Measurements from ENCODE around the gene TTLL11. TPM values are rescaled to one million over a fixed set of nuclear protein-coding genes. Genes with fewer than 3 reads are reported as not detected.

Gene TTLL11
- total RNA-seq, 6 donors from 2014 or later = 6.8 to 18.9 (median 12.9) TPM

DNA sequence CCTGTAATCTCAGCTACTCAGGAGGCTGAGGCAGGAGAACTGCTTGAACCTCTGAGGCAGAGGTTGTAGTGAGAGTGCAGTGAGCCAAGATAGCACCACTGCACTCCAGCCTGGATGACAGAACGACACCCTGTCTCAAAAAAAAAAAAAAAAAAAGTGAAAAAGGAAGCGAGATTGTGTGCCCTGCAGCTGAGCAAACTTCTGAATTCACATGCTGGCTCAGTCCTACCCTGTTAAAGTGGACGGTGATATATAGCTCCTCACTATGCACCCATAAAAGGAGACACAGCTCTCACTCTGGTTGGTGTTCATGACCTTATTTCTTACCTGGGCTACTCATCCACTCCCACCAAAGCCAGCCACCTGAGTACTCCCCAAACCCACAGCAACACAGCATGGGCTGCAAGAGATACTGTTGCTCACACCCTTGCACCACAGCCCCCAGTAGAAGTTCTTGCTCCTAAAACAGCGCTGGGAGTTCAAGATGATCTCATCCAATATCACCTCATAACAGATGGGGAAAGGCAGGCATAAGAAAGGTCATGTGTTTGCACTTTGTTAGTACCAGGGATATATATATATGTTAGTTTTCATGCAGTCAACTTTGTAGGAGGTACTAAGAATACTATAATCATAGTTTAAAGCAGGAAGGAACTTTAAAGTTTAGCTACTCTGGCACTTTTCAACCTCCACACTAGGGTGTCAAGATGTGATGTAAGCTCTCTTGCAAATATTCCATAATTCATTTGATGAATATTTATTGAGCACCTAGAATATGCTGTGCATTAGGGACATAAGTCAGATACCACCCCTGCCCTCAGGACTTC, 4.0 kb downstream of the TTLL11 start:
- no peak for ATAC-seq (ENCODE audit: low FRiP score in 2 of 2)
- Histone ChIP-seq H3K27ac (no peak overlapping the region), H3K9me3 (no peaks in the 10 kb centered on the region), H3K27me3 (no peaks in the 10 kb centered on the region), H3K4me1 (peaks cover 16 to 28% (median 22%) of the 10 kb centered on the region in 4 donors), H3K4me3 (no peak overlapping the region), H3K36me3 (no peaks in the 10 kb centered on the region)
- 78 to 87% methylated on average over 4 of the region's 4 CpGs for WGBS, 2 donors
- no peak for DNase-seq
- TF ChIP-seq POLR2A (IDR thresholded peaks at IDR 0.05) (no peak), CTCF (IDR thresholded peaks at IDR 0.05) (no peak), POLR2AphosphoS5 (IDR thresholded peaks at IDR 0.05) (no peak), EP300 (IDR thresholded peaks at IDR 0.05) (no peak)

DNA sequence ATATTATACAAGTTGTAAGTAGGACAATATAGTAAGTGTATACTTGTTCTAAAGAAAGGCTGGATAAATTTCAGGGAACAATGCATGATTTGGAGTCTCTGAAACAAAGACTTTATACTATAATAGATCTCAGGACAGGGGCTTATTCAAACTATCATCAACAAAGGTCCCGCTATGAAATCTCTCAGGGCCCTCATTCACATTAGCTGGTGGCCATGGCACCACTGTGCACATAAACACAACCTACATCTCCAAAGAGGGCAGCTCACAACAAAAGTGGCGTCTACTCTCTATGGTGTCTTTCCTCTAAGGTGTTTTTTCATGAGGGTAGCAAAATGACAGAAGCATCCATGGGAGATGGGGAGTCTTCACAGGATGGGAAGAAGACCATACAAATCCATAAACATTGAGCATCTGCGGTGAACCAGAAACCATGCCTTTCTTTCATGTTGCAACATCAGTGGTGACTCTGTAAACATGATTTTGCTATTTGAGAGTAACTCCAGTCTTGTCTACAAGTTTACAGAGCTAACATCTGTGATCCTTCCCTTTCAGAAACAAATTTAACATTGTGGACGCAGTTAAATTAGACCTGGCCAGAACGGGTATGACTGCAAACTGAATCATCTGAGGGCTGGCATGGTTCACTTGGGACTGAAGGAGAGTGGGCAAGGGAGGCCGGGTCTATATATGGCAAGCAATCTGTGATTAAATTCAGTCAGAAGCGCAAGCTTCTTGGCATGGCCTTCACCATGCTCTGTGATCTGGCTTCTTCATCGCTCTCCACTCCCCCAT, 5.5 kb downstream of the TTLL11 start:
- DNase-seq = no peak
- Histone ChIP-seq H3K27me3 (no peaks in the 10 kb centered on the region), H3K4me3 (no peak overlapping the region), H3K4me1 (peaks cover 12 to 19% (median 18%) of the 10 kb centered on the region in 4 donors), H3K27ac (no peak overlapping the region), H3K9me3 (no peaks in the 10 kb centered on the region), H3K36me3 (no peaks in the 10 kb centered on the region)
- TF ChIP-seq EP300 (IDR thresholded peaks at IDR 0.05) = no peak
- no peak for TF ChIP-seq POLR2AphosphoS5 (IDR thresholded peaks at IDR 0.05)
- TF ChIP-seq CTCF (IDR thresholded peaks at IDR 0.05) = no peak
- TF ChIP-seq POLR2A (IDR thresholded peaks at IDR 0.05) = no peak
- 78 to 82% methylated on average over 8 of the region's 8 CpGs for WGBS, 2 donors
- no peak for ATAC-seq (ENCODE audit: low FRiP score in 2 of 2)

DNA sequence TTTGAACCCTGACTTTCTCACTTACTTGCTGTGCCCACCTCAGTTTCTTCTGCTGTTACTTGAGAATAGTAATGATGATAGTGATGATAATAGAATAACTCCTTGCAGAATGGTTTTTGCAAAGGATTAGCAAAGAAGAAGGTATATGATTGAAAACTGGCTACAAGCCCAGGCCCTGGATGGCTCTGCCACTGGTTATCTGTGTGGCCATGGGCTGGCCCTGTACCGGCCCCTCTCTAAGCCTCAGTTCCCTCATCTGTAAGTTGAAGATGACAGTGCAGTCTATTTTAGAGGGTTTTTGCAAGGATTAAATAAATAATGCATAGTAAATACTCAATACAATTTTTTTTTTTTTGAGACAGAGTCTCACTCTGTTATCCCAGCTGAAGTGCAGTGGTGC, 6.2 kb downstream of the TTLL11 start:
- no peak for TF ChIP-seq CTCF (IDR thresholded peaks at IDR 0.05)
- TF ChIP-seq POLR2AphosphoS5 (IDR thresholded peaks at IDR 0.05) = no peak
- no peak for TF ChIP-seq EP300 (IDR thresholded peaks at IDR 0.05)
- TF ChIP-seq POLR2A (IDR thresholded peaks at IDR 0.05) = no peak
- Histone ChIP-seq H3K27ac (no peak overlapping the region), H3K4me3 (no peak overlapping the region), H3K4me1 (peaks cover 10 to 16% (median 12%) of the 10 kb centered on the region in 4 donors), H3K36me3 (no peaks in the 10 kb centered on the region), H3K9me3 (no peaks in the 10 kb centered on the region), H3K27me3 (no peaks in the 10 kb centered on the region)
- ATAC-seq (ENCODE audit: low FRiP score in 2 of 2) (no peak), DNase-seq (no peak)
- WGBS, 2 donors = 100% methylated on average over 1 of the region's 1 CpG

- Histone ChIP-seq H3K27ac (no peak overlapping the region), H3K4me1 (peaks cover 0 to 14% (median 9%) of the 10 kb centered on the region in 4 donors), H3K27me3 (no peaks in the 10 kb centered on the region), H3K36me3 (no peaks in the 10 kb centered on the region), H3K9me3 (no peaks in the 10 kb centered on the region), H3K4me3 (no peak overlapping the region)
- no peak for DNase-seq
- no peak for ATAC-seq (ENCODE audit: low FRiP score in 2 of 2)
- TF ChIP-seq CTCF (IDR thresholded peaks at IDR 0.05) (no peak), EP300 (IDR thresholded peaks at IDR 0.05) (no peak), POLR2AphosphoS5 (IDR thresholded peaks at IDR 0.05) (no peak), POLR2A (IDR thresholded peaks at IDR 0.05) (no peak)
- 96 to 100% methylated on average over 1 of the region's 1 CpG for WGBS, 2 donors
These were observed 7.8 kb downstream of the TTLL11 start for GRCh38 chr9:122085260-122085659.

All from upper lobe of left lung (tissue), 6 donors.